ENCODE data around the gene CXCL14.
"Not testable (repeated sequence)": the region's sequence is repeated elsewhere in the genome, so short reads cannot be mapped to it uniquely, and the experiment has no call there.

The CXCL14 gene

DNA sequence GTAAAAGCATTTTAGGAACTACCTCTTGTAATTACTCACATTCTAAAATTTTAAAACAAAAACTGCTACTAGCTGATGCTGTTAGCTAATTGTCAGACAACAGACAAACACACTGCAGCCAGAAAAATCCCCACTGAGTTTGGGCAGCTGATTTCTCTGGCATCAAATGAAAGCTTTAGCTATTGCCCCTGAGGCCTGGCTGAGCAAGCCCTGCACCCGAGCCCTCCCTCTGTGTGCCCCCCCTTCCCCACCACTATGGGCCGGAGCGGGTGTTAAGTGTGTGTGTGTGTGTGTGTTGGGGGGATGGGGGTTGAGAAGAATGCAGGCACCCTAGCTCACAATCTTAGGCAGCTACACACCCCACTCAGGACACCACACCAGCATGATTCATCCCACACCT lies 45.5 kb downstream of the CXCL14 start:
- Histone ChIP-seq H3K9me3 (ENCODE audit: control insufficient read depth, insufficient read depth, low read length) (no peaks in the 10 kb centered on the region), H3K27me3 (ENCODE audit: control insufficient read depth, low read length) (peaks cover 2% of the 10 kb centered on the region; the same call in 1 of the 2 replicates), H3K4me2 (ENCODE audit: low read length) (no peak overlapping the region), H3K27ac (ENCODE audit: low read depth, low read length) (no peak overlapping the region), H3F3A (ENCODE audit: control insufficient read depth, insufficient read depth) (no peaks in the 10 kb centered on the region), H3K4me1 (ENCODE audit: control insufficient read depth, low read length) (no peaks in the 10 kb centered on the region), H3K4me3 (ENCODE audit: low read length) (no peak overlapping the region), H3K9me2 (replicated peaks; ENCODE audit: control insufficient read depth, low read length) (no peaks in the 10 kb centered on the region), H3K79me2 (ENCODE audit: control insufficient read depth, low read length) (no peaks in the 10 kb centered on the region), H3K36me3 (ENCODE audit: control insufficient read depth, low read length) (no peaks in the 10 kb centered on the region), H4K20me1 (ENCODE audit: control insufficient read depth, insufficient read depth, low read depth, low read length) (no peaks in the 10 kb centered on the region)
- no peak for TF ChIP-seq EZH2phosphoT487 (IDR thresholded peaks at IDR 0.05; ENCODE audit: borderline replicate concordance, low read length)
- TF ChIP-seq, protein P1, sequence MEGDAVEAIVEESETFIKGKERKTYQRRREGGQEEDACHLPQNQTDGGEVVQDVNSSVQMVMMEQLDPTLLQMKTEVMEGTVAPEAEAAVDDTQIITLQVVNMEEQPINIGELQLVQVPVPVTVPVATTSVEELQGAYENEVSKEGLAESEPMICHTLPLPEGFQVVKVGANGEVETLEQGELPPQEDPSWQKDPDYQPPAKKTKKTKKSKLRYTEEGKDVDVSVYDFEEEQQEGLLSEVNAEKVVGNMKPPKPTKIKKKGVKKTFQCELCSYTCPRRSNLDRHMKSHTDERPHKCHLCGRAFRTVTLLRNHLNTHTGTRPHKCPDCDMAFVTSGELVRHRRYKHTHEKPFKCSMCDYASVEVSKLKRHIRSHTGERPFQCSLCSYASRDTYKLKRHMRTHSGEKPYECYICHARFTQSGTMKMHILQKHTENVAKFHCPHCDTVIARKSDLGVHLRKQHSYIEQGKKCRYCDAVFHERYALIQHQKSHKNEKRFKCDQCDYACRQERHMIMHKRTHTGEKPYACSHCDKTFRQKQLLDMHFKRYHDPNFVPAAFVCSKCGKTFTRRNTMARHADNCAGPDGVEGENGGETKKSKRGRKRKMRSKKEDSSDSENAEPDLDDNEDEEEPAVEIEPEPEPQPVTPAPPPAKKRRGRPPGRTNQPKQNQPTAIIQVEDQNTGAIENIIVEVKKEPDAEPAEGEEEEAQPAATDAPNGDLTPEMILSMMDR (IDR thresholded peaks at IDR 0.05; ENCODE audit: low read depth, low read length, poor library complexity, severe bottlenecking) = no peak

GRCh38 chr5:135529576-135529975 lies 49.2 kb downstream of the CXCL14 start:
- H3K27ac ChIP-seq (ENCODE audit: low read depth, low read length); H3K4me1 ChIP-seq (ENCODE audit: control insufficient read depth, low read length); H4K20me1 ChIP-seq (ENCODE audit: control insufficient read depth, insufficient read depth, low read depth, low read length); H3K79me2 ChIP-seq (ENCODE audit: control insufficient read depth, low read length); H3K4me2 ChIP-seq (ENCODE audit: low read length); H3K9me3 ChIP-seq (ENCODE audit: control insufficient read depth, insufficient read depth, low read length); H3K9me2 ChIP-seq (replicated peaks; ENCODE audit: control insufficient read depth, low read length); H3K4me3 ChIP-seq (ENCODE audit: low read length); H3F3A ChIP-seq (ENCODE audit: control insufficient read depth, insufficient read depth); H3K36me3 ChIP-seq (ENCODE audit: control insufficient read depth, low read length); H3K27me3 ChIP-seq (ENCODE audit: control insufficient read depth, low read length): not testable (repeated sequence)

GRCh38 chr5:135526924-135527323 lies 51.9 kb downstream of the CXCL14 start:
- Histone ChIP-seq H3K27me3 (ENCODE audit: control insufficient read depth, low read length) (no peaks in the 10 kb centered on the region; the same call in 1 of the 2 replicates), H3K4me3 (ENCODE audit: low read length) (no peak overlapping the region), H3F3A (ENCODE audit: control insufficient read depth, insufficient read depth) (no peaks in the 10 kb centered on the region), H3K9me2 (replicated peaks; ENCODE audit: control insufficient read depth, low read length) (no peaks in the 10 kb centered on the region), H3K79me2 (ENCODE audit: control insufficient read depth, low read length) (no peaks in the 10 kb centered on the region), H3K4me2 (ENCODE audit: low read length) (no peak overlapping the region), H3K4me1 (ENCODE audit: control insufficient read depth, low read length) (no peaks in the 10 kb centered on the region), H4K20me1 (ENCODE audit: control insufficient read depth, insufficient read depth, low read depth, low read length) (no peaks in the 10 kb centered on the region), H3K36me3 (ENCODE audit: control insufficient read depth, low read length) (no peaks in the 10 kb centered on the region), H3K9me3 (ENCODE audit: control insufficient read depth, insufficient read depth, low read length) (no peaks in the 10 kb centered on the region), H3K27ac (ENCODE audit: low read depth, low read length) (no peak overlapping the region)
- TF ChIP-seq EZH2phosphoT487 (IDR thresholded peaks at IDR 0.05; ENCODE audit: borderline replicate concordance, low read length) = no peak
- TF ChIP-seq, protein P1 (IDR thresholded peaks at IDR 0.05; ENCODE audit: low read depth, low read length, poor library complexity, severe bottlenecking) = no peak

GRCh38 chr5:135521964-135522363 lies 56.8 kb downstream of the CXCL14 start:
- no peaks in the 10 kb centered on the region for H4K20me1 ChIP-seq (ENCODE audit: control insufficient read depth, insufficient read depth, low read depth, low read length)
- H3K79me2 ChIP-seq (ENCODE audit: control insufficient read depth, low read length) = no peaks in the 10 kb centered on the region
- H3K27me3 ChIP-seq (ENCODE audit: control insufficient read depth, low read length) = peaks cover 2% of the 10 kb centered on the region; the same call in 1 of the 2 replicates
- TF ChIP-seq, protein P1 (IDR thresholded peaks at IDR 0.05; ENCODE audit: low read depth, low read length, poor library complexity, severe bottlenecking) = no peak
- no peak for TF ChIP-seq EZH2phosphoT487 (IDR thresholded peaks at IDR 0.05; ENCODE audit: borderline replicate concordance, low read length)
- no peaks in the 10 kb centered on the region for H3K36me3 ChIP-seq (ENCODE audit: control insufficient read depth, low read length)
- no peak overlapping the region for H3K27ac ChIP-seq (ENCODE audit: low read depth, low read length)
- no peaks in the 10 kb centered on the region for H3K9me3 ChIP-seq (ENCODE audit: control insufficient read depth, insufficient read depth, low read length)
- H3K4me3 ChIP-seq (ENCODE audit: low read length) = no peak overlapping the region
- no peaks in the 10 kb centered on the region for H3K9me2 ChIP-seq (replicated peaks; ENCODE audit: control insufficient read depth, low read length)
- H3F3A ChIP-seq (ENCODE audit: control insufficient read depth, insufficient read depth) = no peaks in the 10 kb centered on the region
- H3K4me2 ChIP-seq (ENCODE audit: low read length) = no peak overlapping the region
- H3K4me1 ChIP-seq (ENCODE audit: control insufficient read depth, low read length) = no peaks in the 10 kb centered on the region
